ENCODE data around the gene SDR9C7.

DNA sequence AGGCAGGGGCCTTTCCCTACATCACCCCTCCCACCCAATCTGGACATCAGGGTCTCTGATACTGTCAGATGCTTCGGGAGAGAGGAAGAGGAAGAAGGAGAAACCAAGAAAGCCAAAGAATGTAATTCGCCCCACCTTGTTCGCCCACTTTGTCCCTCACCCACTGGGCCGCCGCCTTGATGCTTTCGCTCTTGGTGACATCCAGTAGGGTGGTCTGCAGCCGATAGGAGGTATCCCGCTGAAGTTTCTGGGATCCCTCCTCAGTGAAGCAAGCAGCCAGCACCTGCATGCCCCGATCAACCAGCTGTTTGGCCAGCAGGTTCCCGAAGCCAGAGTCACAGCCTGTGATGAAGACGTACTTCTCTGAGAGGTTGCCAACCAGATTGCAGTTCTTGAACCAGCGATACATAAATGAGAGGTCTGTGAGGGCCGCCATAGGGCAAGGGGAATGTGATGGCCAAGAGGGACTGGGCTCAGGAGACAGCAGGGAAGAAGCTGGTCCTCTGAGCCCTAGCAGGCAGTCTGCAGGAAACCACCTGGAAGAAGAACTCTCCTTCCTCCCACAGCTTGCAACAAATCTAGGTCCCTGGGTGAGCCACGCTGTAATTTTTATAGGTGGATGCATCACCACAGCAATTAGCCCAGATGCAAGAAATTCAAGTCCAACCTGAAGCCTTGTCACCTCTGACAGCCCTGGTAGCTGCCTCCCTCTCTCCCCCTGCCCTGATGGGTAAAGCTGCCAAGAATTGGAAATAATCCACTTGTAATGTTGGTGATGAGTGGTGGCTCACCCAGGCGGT, at the start of gene SDR9C7:
- TF ChIP-seq, protein P1, sequence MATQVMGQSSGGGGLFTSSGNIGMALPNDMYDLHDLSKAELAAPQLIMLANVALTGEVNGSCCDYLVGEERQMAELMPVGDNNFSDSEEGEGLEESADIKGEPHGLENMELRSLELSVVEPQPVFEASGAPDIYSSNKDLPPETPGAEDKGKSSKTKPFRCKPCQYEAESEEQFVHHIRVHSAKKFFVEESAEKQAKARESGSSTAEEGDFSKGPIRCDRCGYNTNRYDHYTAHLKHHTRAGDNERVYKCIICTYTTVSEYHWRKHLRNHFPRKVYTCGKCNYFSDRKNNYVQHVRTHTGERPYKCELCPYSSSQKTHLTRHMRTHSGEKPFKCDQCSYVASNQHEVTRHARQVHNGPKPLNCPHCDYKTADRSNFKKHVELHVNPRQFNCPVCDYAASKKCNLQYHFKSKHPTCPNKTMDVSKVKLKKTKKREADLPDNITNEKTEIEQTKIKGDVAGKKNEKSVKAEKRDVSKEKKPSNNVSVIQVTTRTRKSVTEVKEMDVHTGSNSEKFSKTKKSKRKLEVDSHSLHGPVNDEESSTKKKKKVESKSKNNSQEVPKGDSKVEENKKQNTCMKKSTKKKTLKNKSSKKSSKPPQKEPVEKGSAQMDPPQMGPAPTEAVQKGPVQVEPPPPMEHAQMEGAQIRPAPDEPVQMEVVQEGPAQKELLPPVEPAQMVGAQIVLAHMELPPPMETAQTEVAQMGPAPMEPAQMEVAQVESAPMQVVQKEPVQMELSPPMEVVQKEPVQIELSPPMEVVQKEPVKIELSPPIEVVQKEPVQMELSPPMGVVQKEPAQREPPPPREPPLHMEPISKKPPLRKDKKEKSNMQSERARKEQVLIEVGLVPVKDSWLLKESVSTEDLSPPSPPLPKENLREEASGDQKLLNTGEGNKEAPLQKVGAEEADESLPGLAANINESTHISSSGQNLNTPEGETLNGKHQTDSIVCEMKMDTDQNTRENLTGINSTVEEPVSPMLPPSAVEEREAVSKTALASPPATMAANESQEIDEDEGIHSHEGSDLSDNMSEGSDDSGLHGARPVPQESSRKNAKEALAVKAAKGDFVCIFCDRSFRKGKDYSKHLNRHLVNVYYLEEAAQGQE (IDR thresholded peaks at IDR 0.05; ENCODE audit: insufficient read depth in 1 of 2, low read depth in 2 of 2, low read length in 2 of 2), result no peak
- TF ChIP-seq POLR2AphosphoS5 (IDR thresholded peaks at IDR 0.05; ENCODE audit: low read depth, low read length) (no peak), SIN3A (IDR thresholded peaks at IDR 0.05; ENCODE audit: borderline replicate concordance, insufficient read depth, low read length) (no peak), TAF1 (IDR thresholded peaks at IDR 0.05; ENCODE audit: borderline replicate concordance, insufficient read depth, low read length) (no peak), FOXP2 (optimal IDR thresholded peaks at IDR 0.05; ENCODE audit: borderline replicate concordance, extremely low read depth, extremely low read length, insufficient read depth) (no peak)
